Vagina (tissue), 2 donors: ENCODE measurements around the gene C10orf105. TPM values are rescaled to one million over a fixed set of nuclear protein-coding genes. Genes with fewer than 3 reads are reported as not detected.
A peak's percentile ranks its signal among the peaks of the same experiment; 100 is the strongest.

Source experiments
- DNase-seq, 2 donors: peaks; one replicate each; pipeline ENCODE4 v3.0.0-alpha.2; 2017; ENCODE audit errors: extremely low spot score in 2 of 2
- H3K27ac ChIP-seq: fragments of 200-600 bp; sonication (generic); one replicate; pipeline ENCODE4 v1.5.1; 2019
- H3K27me3 ChIP-seq: fragments of 200-600 bp; sonication (generic); one replicate; pipeline ENCODE4 v1.5.1; 2019
- H3K36me3 ChIP-seq, 2 donors: fragments of 200-600 bp; sonication (generic); one replicate each; pipeline ENCODE4 v1.5.1; 2017 to 2019
- H3K4me1 ChIP-seq: fragments of 200-600 bp; sonication (generic); one replicate; pipeline ENCODE4 v1.5.1; 2019
- H3K4me3 ChIP-seq, 2 donors: fragments of 200-600 bp; sonication (generic); 1 replicate in 1 of 2; 2 replicates in 1 of 2; pipeline ENCODE4 v1.5.1; 2016 to 2019
- H3K9me3 ChIP-seq: fragments of 200-600 bp; sonication (generic); one replicate; pipeline ENCODE4 v1.5.1; 2019
- POLR2A ChIP-seq, 2 donors: fragments of 450-650 bp; IDR thresholded peaks; one replicate each; pipeline ENCODE4 v1.6.1; 2017; ENCODE audit warnings: antibody characterized with exemption in 2 of 2, mild to moderate bottlenecking in 2 of 2, moderate library complexity in 2 of 2
- POLR2AphosphoS5 ChIP-seq, 2 donors: sonication (generic); formaldehyde crosslinking; IDR thresholded peaks; one replicate each; pipeline ENCODE4 v1.9.0; 2017; ENCODE audit warnings: antibody characterized with exemption in 2 of 2, mild to moderate bottlenecking in 2 of 2, low read depth in 1 of 2; ENCODE audit not compliant: insufficient read depth in 1 of 2
- intact Hi-C: fragments of 100-400 bp; cut with DNase I; formaldehyde crosslinking; loops from one replicate; pipeline ENCODE4 v1.15.1; 2023
- total RNA-seq: library from RNA; depleted of rRNA; stranded (reverse); fragments of >200 nt; gene quantifications from one replicate; pipeline ENCODE4 v1.2.3, GENCODE V29; 2016
- TF ChIP-seq, protein P1 (sequence below), 3 experiments: fragments of 450-650 bp in 2 of 3; fragments of 200-600 bp in 1 of 3; sonication (generic) in 1 of 3; IDR thresholded peaks; one replicate each; pipeline ENCODE4 v1.5.1; 2017 to 2019; ENCODE audit warnings: antibody characterized with exemption in 3 of 3, mild to moderate bottlenecking in 2 of 3, moderate library complexity in 2 of 3

The C10orf105 gene
- total RNA-seq, 1 donor from 2014 or later, result 0.49 TPM

DNA sequence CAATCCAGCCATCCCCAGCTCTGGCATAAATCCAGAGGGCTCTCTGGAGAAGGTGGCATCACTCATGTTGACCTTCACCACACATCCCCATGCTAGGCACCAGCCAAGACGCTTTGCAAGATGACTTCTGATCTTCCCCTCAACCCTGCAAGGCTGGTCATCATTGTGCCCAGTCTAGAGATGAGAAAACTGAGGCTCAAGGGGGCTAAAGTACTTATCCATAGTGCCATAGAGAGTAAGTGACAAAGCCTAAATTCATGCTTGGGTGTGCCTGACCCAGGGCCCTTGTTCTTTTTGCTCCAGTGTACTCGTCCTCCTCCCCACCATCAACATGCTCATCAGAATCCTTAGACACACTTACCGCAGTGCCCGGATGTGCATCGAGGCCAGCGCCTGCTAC is 1.7 kb upstream of the C10orf105 start:
- intact Hi-C loops, result no loop called here
- H3K27me3 ChIP-seq, result no peaks in the 10 kb centered on the region
- H3K9me3 ChIP-seq, result no peaks in the 10 kb centered on the region
- no peak overlapping the region for H3K4me3 ChIP-seq
- H3K36me3 ChIP-seq, result no peaks in the 10 kb centered on the region
- no peak overlapping the region for H3K27ac ChIP-seq
- TF ChIP-seq, protein P1, sequence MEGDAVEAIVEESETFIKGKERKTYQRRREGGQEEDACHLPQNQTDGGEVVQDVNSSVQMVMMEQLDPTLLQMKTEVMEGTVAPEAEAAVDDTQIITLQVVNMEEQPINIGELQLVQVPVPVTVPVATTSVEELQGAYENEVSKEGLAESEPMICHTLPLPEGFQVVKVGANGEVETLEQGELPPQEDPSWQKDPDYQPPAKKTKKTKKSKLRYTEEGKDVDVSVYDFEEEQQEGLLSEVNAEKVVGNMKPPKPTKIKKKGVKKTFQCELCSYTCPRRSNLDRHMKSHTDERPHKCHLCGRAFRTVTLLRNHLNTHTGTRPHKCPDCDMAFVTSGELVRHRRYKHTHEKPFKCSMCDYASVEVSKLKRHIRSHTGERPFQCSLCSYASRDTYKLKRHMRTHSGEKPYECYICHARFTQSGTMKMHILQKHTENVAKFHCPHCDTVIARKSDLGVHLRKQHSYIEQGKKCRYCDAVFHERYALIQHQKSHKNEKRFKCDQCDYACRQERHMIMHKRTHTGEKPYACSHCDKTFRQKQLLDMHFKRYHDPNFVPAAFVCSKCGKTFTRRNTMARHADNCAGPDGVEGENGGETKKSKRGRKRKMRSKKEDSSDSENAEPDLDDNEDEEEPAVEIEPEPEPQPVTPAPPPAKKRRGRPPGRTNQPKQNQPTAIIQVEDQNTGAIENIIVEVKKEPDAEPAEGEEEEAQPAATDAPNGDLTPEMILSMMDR (IDR thresholded peaks at IDR 0.05), result no peak
- TF ChIP-seq POLR2AphosphoS5 (IDR thresholded peaks at IDR 0.05; ENCODE audit: insufficient read depth in 1 of 2, low read depth in 1 of 2), result no peak
- no peak for TF ChIP-seq POLR2A (IDR thresholded peaks at IDR 0.05)
- DNase-seq, result no peak
- peaks cover 33% of the 10 kb centered on the region for H3K4me1 ChIP-seq

DNA sequence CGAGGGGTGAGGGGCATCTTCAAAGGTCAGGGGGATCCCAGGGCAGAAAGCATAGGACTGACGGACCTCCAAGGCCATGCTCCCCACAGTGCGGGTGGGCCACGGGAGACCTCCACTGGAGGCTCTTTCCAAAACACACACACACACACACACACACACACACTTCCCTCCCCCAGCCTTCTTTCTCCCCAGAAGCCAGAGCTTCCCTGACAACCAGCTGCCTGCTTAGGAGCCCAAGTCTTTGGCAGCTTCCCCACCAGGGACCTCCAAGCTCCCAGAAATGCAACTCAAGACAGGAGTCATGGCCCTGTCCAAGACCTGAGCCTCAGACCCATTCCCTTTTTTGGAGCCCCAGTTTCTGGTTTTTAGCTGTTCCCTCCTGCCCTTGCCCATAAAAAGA is 710 bp upstream of the C10orf105 start:
- Histone ChIP-seq H3K27me3 (no peaks in the 10 kb centered on the region), H3K4me1 (peaks cover 36% of the 10 kb centered on the region), H3K9me3 (no peaks in the 10 kb centered on the region), H3K27ac (no peak overlapping the region), H3K36me3 (no peaks in the 10 kb centered on the region), H3K4me3 (no peak overlapping the region)
- TF ChIP-seq POLR2AphosphoS5 (IDR thresholded peaks at IDR 0.05; ENCODE audit: insufficient read depth in 1 of 2, low read depth in 1 of 2), result no peak
- TF ChIP-seq, protein P1 (IDR thresholded peaks at IDR 0.05), result no peak
- TF ChIP-seq POLR2A (IDR thresholded peaks at IDR 0.05), result no peak
- no peak for DNase-seq
- intact Hi-C loops, result no loop called here

DNA sequence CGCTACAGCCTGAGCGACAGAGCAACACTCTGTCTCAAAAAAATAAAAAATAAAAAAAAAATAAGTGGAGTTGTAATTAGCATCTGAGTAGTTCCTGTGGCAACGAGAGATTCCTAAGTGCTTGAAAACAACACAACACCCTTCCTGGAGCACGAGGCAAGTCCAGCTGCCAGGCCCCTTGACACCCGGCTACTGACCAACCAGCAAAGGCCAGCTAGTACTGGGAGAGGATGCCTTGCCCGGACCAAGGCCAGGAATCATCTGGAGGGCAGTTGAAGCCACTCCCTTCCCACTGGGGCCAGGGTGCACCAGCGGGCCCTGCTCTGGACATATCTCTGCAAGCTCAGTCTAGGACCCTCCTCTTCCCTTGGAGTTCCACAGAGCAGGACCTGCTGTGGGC is 536 bp downstream of the C10orf105 start:
- H3K27ac ChIP-seq, result peak overlapping the region; percentile 7
- H3K4me1 ChIP-seq, result peaks cover 49% of the 10 kb centered on the region
- H3K27me3 ChIP-seq, result no peaks in the 10 kb centered on the region
- TF ChIP-seq, protein P1 (IDR thresholded peaks at IDR 0.05), result no peak
- no peak for TF ChIP-seq POLR2A (IDR thresholded peaks at IDR 0.05)
- TF ChIP-seq POLR2AphosphoS5 (IDR thresholded peaks at IDR 0.05; ENCODE audit: insufficient read depth in 1 of 2, low read depth in 1 of 2), result no peak
- no peak overlapping the region for H3K4me3 ChIP-seq
- DNase-seq, result no peak
- intact Hi-C loops, result no loop called here
- no peaks in the 10 kb centered on the region for H3K9me3 ChIP-seq
- H3K36me3 ChIP-seq, result no peaks in the 10 kb centered on the region

DNA sequence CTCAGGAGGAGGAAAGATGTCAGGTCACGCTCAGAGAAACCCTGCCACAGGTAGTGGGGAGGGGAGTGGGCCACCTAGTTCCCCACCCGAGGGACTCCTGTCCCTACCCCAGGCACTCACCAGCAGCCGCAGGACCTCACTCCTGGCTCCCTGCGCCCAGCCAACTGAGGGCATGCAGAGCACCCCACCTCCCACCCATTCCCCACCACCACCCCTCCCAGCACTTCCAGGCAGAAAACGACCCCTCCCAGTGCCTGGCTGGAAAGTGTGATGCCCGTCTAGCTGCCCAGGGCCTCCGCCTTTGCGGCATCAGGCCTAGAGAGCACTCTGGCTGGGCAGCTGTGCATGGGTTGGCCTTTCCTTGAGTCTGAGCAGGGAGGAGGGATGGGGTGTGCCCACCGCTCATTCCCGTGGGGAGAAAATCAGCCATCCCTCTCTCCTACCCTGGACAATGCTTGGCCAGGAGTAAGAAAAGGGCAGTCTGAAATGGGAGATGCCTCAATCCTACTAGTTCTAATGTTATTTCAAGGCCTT is 1.3 kb downstream of the C10orf105 start:
- intact Hi-C loops, result no loop called here
- TF ChIP-seq POLR2AphosphoS5 (IDR thresholded peaks at IDR 0.05; ENCODE audit: insufficient read depth in 1 of 2, low read depth in 1 of 2) (no peak), POLR2A (IDR thresholded peaks at IDR 0.05) (no peak)
- TF ChIP-seq, protein P1 (IDR thresholded peaks at IDR 0.05), result no peak
- no peak for DNase-seq
- Histone ChIP-seq H3K36me3 (no peaks in the 10 kb centered on the region), H3K27ac (peak overlapping the region; percentile 6), H3K4me3 (no peak overlapping the region), H3K4me1 (peaks cover 57% of the 10 kb centered on the region), H3K9me3 (no peaks in the 10 kb centered on the region), H3K27me3 (no peaks in the 10 kb centered on the region)

DNA sequence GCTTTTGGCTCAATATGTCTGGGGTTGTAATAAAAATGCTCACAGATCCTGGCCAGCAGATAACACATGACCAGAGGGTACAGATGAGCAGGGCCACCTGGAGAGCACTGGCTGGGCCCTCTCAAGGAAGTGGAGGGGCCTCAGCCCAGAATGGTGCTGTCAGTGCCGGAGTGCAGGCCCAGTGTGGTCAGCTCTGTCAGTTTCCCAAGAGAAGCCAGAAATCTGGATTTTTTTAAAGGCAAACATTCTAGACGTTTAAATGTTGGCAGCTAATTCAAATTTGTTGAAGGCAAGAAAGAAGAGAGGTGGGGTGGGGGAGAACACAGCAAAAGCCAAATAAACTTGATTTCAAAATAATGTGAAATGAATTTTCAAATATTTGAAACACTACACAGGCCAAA is 2.0 kb downstream of the C10orf105 start:
- Histone ChIP-seq H3K4me3 (no peak overlapping the region), H3K36me3 (no peaks in the 10 kb centered on the region), H3K9me3 (no peaks in the 10 kb centered on the region), H3K4me1 (peaks cover 64% of the 10 kb centered on the region), H3K27me3 (no peaks in the 10 kb centered on the region), H3K27ac (no peak overlapping the region)
- no peak for DNase-seq
- TF ChIP-seq, protein P1 (IDR thresholded peaks at IDR 0.05), result no peak
- peak in 1 of 2 donors; percentile 20 for TF ChIP-seq POLR2AphosphoS5 (IDR thresholded peaks at IDR 0.05; ENCODE audit: insufficient read depth in 1 of 2, low read depth in 1 of 2)
- intact Hi-C loops, result no loop called here
